Measurements from ENCODE around the gene KIAA0408.

GRCh38 chr6:127475135-127475822 is 16.1 kb upstream of the KIAA0408 start:
- TF ChIP-seq RAD21 (IDR thresholded peaks at IDR 0.05): no peak
- no peak for TF ChIP-seq CTCF (IDR thresholded peaks at IDR 0.05; ENCODE audit: low read depth, low read length, missing input control)
- TF ChIP-seq YY1 (IDR thresholded peaks at IDR 0.05): no peak
- no peak for TF ChIP-seq ATF3 (IDR thresholded peaks at IDR 0.05)
- TF ChIP-seq MAX (IDR thresholded peaks at IDR 0.05): no peak
- no peak for TF ChIP-seq REST (IDR thresholded peaks at IDR 0.05)
- no peak for TF ChIP-seq SP1 (IDR thresholded peaks at IDR 0.05)
- no peak for TF ChIP-seq EGR1 (IDR thresholded peaks at IDR 0.05; ENCODE audit: low read depth in 2 of 2)
